Astrocyte (in vitro differentiated cells and primary cell): Measurements from ENCODE around the gene S100A14. TPM values are rescaled to one million over a fixed set of nuclear protein-coding genes. Genes with fewer than 3 reads are reported as not detected.

Source experiments
- DNase-seq: peaks from one replicate; pipeline ENCODE4 v3.0.0-alpha.2; 2010; ENCODE audit warnings: low read depth
- FAIRE-seq: peaks from 2 replicates; lab custom pipeline; 2011; peaks lifted over from hg19 to GRCh38; lab: Jason Lieb, UNC
- H2AFZ ChIP-seq: 2 replicates; pipeline ENCODE4 v1.6.0; 2012; ENCODE audit warnings: low read depth, low read length, inconsistent platforms
- H3K27ac ChIP-seq: 2 replicates; pipeline ENCODE4 v1.5.1; 2011; ENCODE audit warnings: low read depth, low read length, inconsistent platforms
- H3K27me3 ChIP-seq: 2 replicates; pipeline ENCODE4 v1.6.0; 2011; ENCODE audit warnings: low read length, inconsistent platforms; ENCODE audit not compliant: insufficient read depth
- H3K36me3 ChIP-seq: 2 replicates; pipeline ENCODE4 v1.5.1; 2011; ENCODE audit warnings: low read length, inconsistent platforms; ENCODE audit not compliant: insufficient read depth
- H3K4me1 ChIP-seq: 2 replicates; pipeline ENCODE4 v1.5.1; 2011; ENCODE audit warnings: low read length, inconsistent platforms; ENCODE audit not compliant: insufficient read depth
- H3K4me2 ChIP-seq: 2 replicates; pipeline ENCODE4 v1.6.0; 2012; ENCODE audit warnings: low read length, inconsistent platforms
- H3K4me3 ChIP-seq: 2 replicates; pipeline ENCODE4 v1.5.1; 2011; ENCODE audit warnings: low read depth, mild to moderate bottlenecking, low read length, inconsistent platforms; ENCODE audit not compliant: insufficient read depth
- H3K79me2 ChIP-seq: 2 replicates; pipeline ENCODE4 v1.6.0; 2012; ENCODE audit warnings: mild to moderate bottlenecking, low read length, inconsistent platforms; ENCODE audit not compliant: insufficient read depth
- H3K9ac ChIP-seq: 2 replicates; pipeline ENCODE4 v1.6.0; 2012; ENCODE audit warnings: mild to moderate bottlenecking, low read length, inconsistent platforms
- H3K9me3 ChIP-seq: 2 replicates; pipeline ENCODE4 v1.5.1; 2012; ENCODE audit warnings: low read depth, mild to moderate bottlenecking, low read length, inconsistent platforms; ENCODE audit not compliant: insufficient read depth
- H4K20me1 ChIP-seq: 2 replicates; pipeline ENCODE4 v1.6.0; 2012; ENCODE audit warnings: low read length, inconsistent platforms; ENCODE audit not compliant: insufficient read depth
- H3K27ac Mint-ChIP-seq: one replicate; pipeline ENCODE4 v1.8.0; 2021; ENCODE audit warnings: mild to moderate bottlenecking, mixed read lengths; ENCODE audit not compliant: unreplicated experiment
- H3K27me3 Mint-ChIP-seq: one replicate; pipeline ENCODE4 v1.8.0; 2021; ENCODE audit warnings: low read depth, mixed read lengths; ENCODE audit not compliant: unreplicated experiment
- H3K36me3 Mint-ChIP-seq: one replicate; pipeline ENCODE4 v1.8.0; 2021; ENCODE audit warnings: low read depth, mixed read lengths; ENCODE audit not compliant: unreplicated experiment
- H3K4me1 Mint-ChIP-seq: one replicate; pipeline ENCODE4 v1.8.0; 2021; ENCODE audit warnings: low read depth, mixed read lengths; ENCODE audit not compliant: unreplicated experiment
- H3K4me3 Mint-ChIP-seq: one replicate; pipeline ENCODE4 v1.8.0; 2021; ENCODE audit warnings: mild to moderate bottlenecking, moderate library complexity, mixed read lengths; ENCODE audit not compliant: unreplicated experiment
- H3K9me3 Mint-ChIP-seq: one replicate; pipeline ENCODE4 v1.8.0; 2021; ENCODE audit warnings: mild to moderate bottlenecking, mixed read lengths; ENCODE audit not compliant: unreplicated experiment
- EZH2 ChIP-seq: IDR thresholded peaks from 2 replicates; pipeline ENCODE4 v1.6.1; 2012; ENCODE audit warnings: mild to moderate bottlenecking, low read length, inconsistent platforms; ENCODE audit not compliant: insufficient read depth
- total RNA-seq: library from RNA; stranded (reverse); gene quantifications from 2 replicates; pipeline ENCODE4 v1.2.1, GENCODE V29; 2021
- TF ChIP-seq, protein P1 (sequence below): IDR thresholded peaks from 2 replicates; pipeline ENCODE4 v1.5.1; 2011; ENCODE audit warnings: low read depth, mild to moderate bottlenecking, inconsistent platforms, low read length, moderate library complexity; ENCODE audit not compliant: insufficient read depth

Gene S100A14
- total RNA-seq, 1 donor from 2014 or later: 0.57 TPM

DNA sequence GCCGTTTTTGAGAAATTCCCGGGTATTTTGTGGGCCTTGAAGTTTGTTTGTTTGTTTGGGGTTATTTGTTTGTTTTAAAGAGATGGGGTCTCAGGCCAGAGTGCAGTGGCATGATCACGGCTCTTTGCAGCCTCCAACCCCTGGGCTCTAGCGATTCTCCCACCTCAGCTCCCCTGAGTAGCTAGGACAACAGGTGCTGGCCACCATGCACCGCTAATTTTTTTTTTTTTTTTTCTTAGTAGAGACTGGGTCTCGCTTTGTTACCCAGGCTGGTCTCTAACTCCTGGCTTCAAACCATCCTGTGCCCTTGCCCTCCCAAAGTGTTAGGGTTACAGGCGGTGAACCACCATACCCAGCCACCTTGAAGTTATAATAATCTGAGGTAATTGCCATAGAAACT lies 19.7 kb upstream of the S100A14 start:
- Histone ChIP-seq H3K79me2 (peaks cover 62% of the 10 kb centered on the region), H3K27me3 (no peaks in the 10 kb centered on the region), H3K36me3 (peaks cover 38% of the 10 kb centered on the region), H2AFZ (no peak overlapping the region), H3K27ac (no peak overlapping the region), H3K4me3 (no peak overlapping the region), H3K4me2 (peak overlapping the region; percentile 94), H3K9ac (no peak overlapping the region), H4K20me1 (peaks cover 40% of the 10 kb centered on the region), H3K9me3 (no peaks in the 10 kb centered on the region), H3K4me1 (peaks cover 9% of the 10 kb centered on the region)
- FAIRE-seq (no peak), DNase-seq (no peak)
- Mint-ChIP-seq H3K27me3 (no peaks in the 10 kb centered on the region), H3K27ac (no peak overlapping the region), H3K4me1 (peaks cover 4% of the 10 kb centered on the region), H3K36me3 (peaks cover 9% of the 10 kb centered on the region), H3K9me3 (peaks cover 2% of the 10 kb centered on the region), H3K4me3 (peak overlapping the region; percentile 97)
- TF ChIP-seq EZH2: no peak
- TF ChIP-seq, protein P1, sequence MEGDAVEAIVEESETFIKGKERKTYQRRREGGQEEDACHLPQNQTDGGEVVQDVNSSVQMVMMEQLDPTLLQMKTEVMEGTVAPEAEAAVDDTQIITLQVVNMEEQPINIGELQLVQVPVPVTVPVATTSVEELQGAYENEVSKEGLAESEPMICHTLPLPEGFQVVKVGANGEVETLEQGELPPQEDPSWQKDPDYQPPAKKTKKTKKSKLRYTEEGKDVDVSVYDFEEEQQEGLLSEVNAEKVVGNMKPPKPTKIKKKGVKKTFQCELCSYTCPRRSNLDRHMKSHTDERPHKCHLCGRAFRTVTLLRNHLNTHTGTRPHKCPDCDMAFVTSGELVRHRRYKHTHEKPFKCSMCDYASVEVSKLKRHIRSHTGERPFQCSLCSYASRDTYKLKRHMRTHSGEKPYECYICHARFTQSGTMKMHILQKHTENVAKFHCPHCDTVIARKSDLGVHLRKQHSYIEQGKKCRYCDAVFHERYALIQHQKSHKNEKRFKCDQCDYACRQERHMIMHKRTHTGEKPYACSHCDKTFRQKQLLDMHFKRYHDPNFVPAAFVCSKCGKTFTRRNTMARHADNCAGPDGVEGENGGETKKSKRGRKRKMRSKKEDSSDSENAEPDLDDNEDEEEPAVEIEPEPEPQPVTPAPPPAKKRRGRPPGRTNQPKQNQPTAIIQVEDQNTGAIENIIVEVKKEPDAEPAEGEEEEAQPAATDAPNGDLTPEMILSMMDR: no peak

DNA sequence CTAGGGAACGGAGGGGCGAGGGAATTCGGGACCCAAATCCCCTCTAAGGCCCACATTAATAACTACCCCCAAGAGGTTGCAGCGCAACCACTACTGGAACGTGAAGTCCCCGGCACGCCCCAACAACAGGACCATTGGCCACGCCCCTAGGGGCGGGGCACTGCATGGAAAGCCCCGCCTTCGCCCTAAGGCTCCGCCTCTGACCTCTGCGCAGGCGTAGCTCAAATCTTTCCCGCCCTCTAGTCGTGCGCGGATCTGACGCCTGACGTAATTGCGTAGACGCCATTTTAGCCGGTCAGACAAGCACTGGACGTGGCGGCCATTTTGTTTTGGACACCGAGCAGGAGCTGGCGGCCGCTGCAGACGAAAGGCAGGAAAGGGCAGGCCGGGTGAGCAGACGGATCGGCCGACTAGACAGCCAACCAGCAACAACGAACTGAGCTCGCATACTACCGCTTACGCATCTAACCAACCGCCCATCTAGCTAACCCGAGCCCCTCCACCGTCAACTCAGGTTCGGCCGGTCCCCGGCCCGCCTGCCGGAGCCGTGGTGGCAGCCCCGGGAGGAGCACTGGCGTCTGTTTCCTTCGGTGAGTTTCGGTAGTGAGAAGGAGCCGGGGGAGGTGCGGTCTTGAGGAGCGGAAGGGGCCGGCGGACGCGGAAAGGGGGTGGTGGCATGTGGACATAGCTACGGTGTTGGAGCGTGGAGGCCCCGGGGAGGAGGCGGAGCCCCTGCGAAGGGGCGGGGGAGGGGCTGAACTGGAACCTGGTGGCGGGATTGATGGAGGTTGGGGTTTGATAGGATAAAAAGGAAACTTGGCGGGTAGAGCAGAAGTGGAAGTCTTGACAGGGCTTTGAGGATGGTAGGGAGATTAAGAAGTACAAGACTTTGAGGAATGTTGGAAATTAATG lies 17.9 kb upstream of the S100A14 start, which contains the start of gene CHTOP:
CHTOP (plus strand) TSS at position 313 of the 912 bp plus-strand sequence. CDS start 2,523 bp downstream, outside the sequence.
- H3K4me3 ChIP-seq: peak within 1 kb of the TSS; percentile 93
- H3K4me2 ChIP-seq: peak within 1 kb of the TSS; percentile 94
- H3K9me3 ChIP-seq: no peaks in the 10 kb centered on the region
- TF ChIP-seq EZH2: no peak
- TF ChIP-seq, protein P1: no peak
- H3K9ac ChIP-seq: peak within 1 kb of the TSS; percentile 100
- peaks cover 45% of the 10 kb centered on the region for H3K79me2 ChIP-seq
- Mint-ChIP-seq H3K36me3 (peaks cover 9% of the 10 kb centered on the region), H3K27me3 (no peaks in the 10 kb centered on the region), H3K27ac (peak within 1 kb of the TSS; percentile 98), H3K4me1 (peaks cover 14% of the 10 kb centered on the region), H3K9me3 (peaks cover 2% of the 10 kb centered on the region), H3K4me3 (peak within 1 kb of the TSS; percentile 97)
- H3K27me3 ChIP-seq: no peaks in the 10 kb centered on the region
- peaks cover 25% of the 10 kb centered on the region for H3K36me3 ChIP-seq
- FAIRE-seq (no peak), DNase-seq (peak; percentile 93)
- peak within 1 kb of the TSS; percentile 100 for H3K27ac ChIP-seq
- peak within 1 kb of the TSS; percentile 71 for H2AFZ ChIP-seq
- H4K20me1 ChIP-seq: peaks cover 32% of the 10 kb centered on the region
- peaks cover 9% of the 10 kb centered on the region for H3K4me1 ChIP-seq
